ENCODE results near the gene SLC16A8.

The SLC16A8 gene

DNA sequence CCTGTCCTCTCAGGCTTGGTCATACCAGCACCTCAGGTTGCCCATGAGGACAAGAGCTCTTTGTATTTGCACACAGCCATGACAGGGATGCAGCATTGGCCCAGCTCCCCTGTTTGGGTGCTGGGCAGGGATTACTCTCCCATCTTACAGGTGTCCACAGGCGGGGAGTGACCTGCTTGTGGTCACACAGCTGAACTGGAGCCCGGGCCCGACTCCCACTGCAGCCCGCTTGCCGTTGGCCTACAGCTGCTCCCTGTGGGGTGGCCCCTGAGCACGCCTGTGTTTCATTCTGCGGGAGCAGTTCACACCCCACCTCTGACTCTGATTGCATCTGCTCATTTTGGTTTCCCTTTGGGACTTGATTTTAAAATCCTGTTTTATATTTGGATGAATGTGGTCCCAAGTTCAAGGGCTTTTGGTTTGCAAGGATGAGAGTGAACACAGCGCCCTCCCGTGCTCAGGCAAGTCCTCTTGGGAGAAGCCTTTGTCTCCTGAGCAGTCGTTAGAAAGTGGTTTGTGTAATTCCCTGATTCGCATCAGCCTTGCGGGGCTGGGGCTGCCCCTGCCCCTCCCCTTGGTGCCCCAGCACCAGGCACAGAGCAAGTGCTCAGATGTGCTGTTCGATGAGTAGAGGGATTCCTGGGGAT lies 17.5 kb downstream of the SLC16A8 start:
- no peaks in the 10 kb centered on the region for H3K27me3 ChIP-seq (ENCODE audit: insufficient read depth, low read length)
- peaks cover 56% of the 10 kb centered on the region for H3K36me3 ChIP-seq (ENCODE audit: insufficient read depth, low read depth, low read length)
- H3K4me3 ChIP-seq (ENCODE audit: low read length), result no peak overlapping the region
- no peak overlapping the region for H3K27ac ChIP-seq (ENCODE audit: low read length)
- no peaks in the 10 kb centered on the region for H3K9me3 ChIP-seq (ENCODE audit: insufficient read depth, low read depth, low read length)
- H3K4me1 ChIP-seq (ENCODE audit: insufficient read depth, low read length), result no peaks in the 10 kb centered on the region
- no peak overlapping the region for H3K9ac ChIP-seq (ENCODE audit: low read depth, low read length)

DNA sequence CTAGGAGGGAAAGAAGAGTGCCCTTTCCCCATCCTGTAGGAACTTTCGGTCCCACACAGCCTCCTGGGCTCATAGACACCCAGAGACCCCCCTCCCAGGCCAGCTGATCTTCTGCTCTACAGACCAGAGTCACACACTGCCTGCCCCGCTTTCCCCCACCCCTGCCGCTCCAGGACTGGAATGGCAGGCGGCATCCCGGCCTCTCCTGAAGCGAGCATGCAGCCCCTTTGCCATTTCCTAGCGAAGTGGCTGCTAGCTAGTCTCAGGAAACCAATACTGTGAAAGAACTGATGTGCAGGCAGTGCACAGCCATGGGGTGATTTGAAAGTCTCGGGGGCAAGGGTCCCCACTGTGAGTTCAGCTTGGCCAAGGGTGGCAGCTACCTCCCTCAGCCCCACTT lies 18.4 kb downstream of the SLC16A8 start:
- H3K27ac ChIP-seq (ENCODE audit: low read length), result no peak overlapping the region
- no peaks in the 10 kb centered on the region for H3K9me3 ChIP-seq (ENCODE audit: insufficient read depth, low read depth, low read length)
- H3K4me3 ChIP-seq (ENCODE audit: low read length), result no peak overlapping the region
- H3K4me1 ChIP-seq (ENCODE audit: insufficient read depth, low read length), result no peaks in the 10 kb centered on the region
- no peak overlapping the region for H3K9ac ChIP-seq (ENCODE audit: low read depth, low read length)
- H3K36me3 ChIP-seq (ENCODE audit: insufficient read depth, low read depth, low read length), result peaks cover 53% of the 10 kb centered on the region
- no peaks in the 10 kb centered on the region for H3K27me3 ChIP-seq (ENCODE audit: insufficient read depth, low read length)

DNA sequence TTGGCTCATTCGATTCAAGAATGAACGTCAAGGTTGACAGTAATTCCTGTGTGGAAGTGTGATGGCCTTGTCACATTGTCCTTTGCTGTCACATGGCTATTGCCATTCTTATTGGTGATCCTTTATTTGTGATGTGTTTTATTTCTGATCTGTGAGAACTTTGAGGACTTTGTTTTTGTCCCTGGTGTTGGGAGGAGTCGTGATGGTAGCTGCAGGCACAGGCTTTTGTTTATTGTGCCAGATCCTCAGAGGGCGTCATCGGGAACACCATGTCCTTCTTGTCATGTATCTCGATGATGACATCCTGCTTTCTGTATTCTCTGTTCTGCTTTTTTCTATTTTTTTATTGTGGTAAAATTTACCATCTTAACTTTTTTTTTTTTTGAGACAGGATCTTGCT lies 21.2 kb downstream of the SLC16A8 start:
- Histone ChIP-seq H3K9ac (ENCODE audit: low read depth, low read length) (no peak overlapping the region), H3K27ac (ENCODE audit: low read length) (no peak overlapping the region), H3K9me3 (ENCODE audit: insufficient read depth, low read depth, low read length) (no peaks in the 10 kb centered on the region), H3K4me3 (ENCODE audit: low read length) (no peak overlapping the region), H3K27me3 (ENCODE audit: insufficient read depth, low read length) (no peaks in the 10 kb centered on the region), H3K36me3 (ENCODE audit: insufficient read depth, low read depth, low read length) (peaks cover 56% of the 10 kb centered on the region), H3K4me1 (ENCODE audit: insufficient read depth, low read length) (0 out of 2 replicates have a peak, but pooled peaks cover 2% of the 10 kb centered on the region)

DNA sequence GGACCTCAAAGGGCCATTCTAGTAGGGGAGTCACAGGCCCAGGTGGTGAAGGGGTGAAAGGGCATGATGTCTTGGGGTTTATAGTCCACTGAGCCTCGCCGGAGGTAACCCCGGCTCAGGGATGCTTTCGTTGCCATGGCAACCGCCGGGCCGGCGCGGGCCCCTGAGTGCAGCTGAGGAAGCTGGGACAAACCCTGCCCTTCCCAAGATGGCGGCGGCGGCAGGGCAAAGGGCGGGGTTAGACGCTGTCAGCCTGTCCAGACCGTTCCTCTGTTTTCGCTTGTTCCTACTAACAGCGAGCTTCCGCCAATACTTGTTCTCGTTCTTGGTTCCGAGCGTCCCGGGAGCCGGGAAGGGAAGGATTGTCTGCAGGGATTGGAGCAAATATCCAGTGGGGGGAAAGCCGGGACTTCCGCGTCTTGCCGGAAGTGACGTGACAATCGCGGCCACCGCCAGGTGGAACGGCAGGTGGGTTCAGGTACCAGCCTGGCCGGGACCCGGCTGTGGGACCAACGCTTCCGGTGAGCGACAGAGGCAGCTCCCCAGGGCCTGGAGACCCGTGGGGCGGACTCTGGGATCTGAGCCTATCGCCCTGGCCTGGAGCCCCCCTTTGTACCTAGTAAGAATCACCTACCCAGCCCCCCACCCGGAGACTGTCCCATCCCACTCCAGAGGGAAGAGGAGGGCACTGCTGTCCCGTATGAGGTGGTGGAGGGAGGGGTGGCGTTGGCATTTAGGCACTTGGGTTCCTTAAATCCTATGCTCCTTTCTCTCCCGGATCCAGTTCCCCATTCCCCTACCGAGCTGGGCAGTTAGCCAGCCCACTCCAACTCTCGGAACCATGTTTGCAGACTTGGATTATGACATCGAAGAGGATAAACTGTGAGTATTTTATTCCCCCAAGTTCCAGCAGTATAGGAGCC lies 26.8 kb downstream of the SLC16A8 start, which contains the start of gene PICK1:
PICK1 (plus strand) TSS at position 436 of the 923 bp plus-strand sequence; CDS start at position 842, 406 bp downstream.
- Histone ChIP-seq H3K9ac (ENCODE audit: low read depth, low read length) (peak within 1 kb of the TSS; percentile 83), H3K27me3 (ENCODE audit: insufficient read depth, low read length) (0 out of 2 replicates have a peak, but pooled peaks cover 4% of the 10 kb centered on the region), H3K4me3 (ENCODE audit: low read length) (peak within 1 kb of the TSS; percentile 83), H3K9me3 (ENCODE audit: insufficient read depth, low read depth, low read length) (no peaks in the 10 kb centered on the region), H3K27ac (ENCODE audit: low read length) (peak within 1 kb of the TSS; percentile 90), H3K4me1 (ENCODE audit: insufficient read depth, low read length) (0 out of 2 replicates have a peak, but pooled peaks cover 2% of the 10 kb centered on the region), H3K36me3 (ENCODE audit: insufficient read depth, low read depth, low read length) (peaks cover 22% of the 10 kb centered on the region)

DNA sequence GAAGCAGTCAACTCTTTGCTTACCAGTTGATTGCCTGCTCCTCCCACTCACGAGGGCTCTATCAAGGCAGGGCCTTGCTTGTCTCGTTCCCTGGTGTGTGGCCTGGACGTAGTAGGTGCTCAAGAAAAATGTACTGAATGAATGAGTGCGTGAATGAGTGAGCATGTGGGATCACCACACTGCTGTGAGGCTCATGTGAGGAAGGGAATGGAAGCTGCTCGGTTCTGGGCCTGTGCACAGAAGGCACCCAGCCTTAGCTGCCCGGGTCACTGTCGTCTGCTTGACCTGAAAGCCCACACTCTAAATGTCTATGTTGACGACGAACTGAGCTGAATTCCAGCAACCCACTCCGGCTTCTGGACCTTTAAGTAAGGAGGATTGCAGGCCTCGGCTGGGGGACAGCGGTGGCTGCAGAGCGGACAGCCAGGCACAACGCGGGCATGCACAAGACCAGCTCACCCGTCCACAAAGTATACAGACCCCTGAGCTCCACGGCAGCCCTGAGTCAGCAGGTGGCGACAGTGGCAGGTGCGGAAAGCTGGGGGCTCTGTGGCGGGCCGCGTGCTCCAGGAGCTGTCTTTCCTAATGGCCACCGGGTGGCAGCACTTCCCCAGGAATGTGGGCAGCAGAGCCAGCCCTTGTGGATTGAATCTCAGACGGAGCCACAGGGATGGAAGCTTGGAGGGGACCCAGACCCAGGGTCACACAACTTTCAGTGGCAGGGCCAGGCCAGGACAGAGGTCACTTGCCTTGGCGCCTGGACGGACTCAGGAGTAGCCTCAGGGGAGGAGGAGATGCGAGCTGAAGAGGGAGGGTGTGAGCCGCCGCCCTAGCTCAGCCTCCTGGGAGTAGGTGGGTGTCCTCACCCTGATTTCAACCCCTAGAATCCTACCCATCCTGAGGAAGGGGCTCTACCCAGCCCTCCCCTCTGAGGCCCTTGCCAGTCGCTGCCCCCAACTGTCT lies 31.8 kb downstream of the SLC16A8 start:
- Histone ChIP-seq H3K36me3 (ENCODE audit: insufficient read depth, low read depth, low read length) (no peaks in the 10 kb centered on the region), H3K9me3 (ENCODE audit: insufficient read depth, low read depth, low read length) (no peaks in the 10 kb centered on the region), H3K4me3 (ENCODE audit: low read length) (no peak overlapping the region), H3K27ac (ENCODE audit: low read length) (no peak overlapping the region), H3K27me3 (ENCODE audit: insufficient read depth, low read length) (0 out of 2 replicates have a peak, but pooled peaks cover 4% of the 10 kb centered on the region), H3K9ac (ENCODE audit: low read depth, low read length) (no peak overlapping the region), H3K4me1 (ENCODE audit: insufficient read depth, low read length) (no peaks in the 10 kb centered on the region)

DNA sequence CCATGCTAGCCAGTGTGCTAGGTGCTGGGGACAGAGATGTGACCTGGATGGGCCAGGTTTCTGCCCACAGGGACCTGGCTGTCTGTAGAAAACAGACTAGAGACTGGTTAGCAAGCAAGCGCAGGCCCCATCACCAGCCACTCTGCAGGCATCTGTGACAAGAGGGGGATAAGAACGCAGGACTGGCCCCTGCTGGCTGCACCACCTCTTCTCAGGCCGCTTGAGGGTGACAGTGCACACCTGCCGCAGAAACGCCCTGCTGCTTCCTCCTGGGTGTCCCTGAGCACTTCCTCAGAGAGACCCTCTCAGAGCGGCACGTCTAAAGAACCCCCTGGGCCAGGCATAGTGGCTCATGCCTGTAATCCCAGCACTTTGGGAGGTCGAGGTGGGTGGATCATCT lies 32.7 kb downstream of the SLC16A8 start:
- Histone ChIP-seq H3K4me3 (ENCODE audit: low read length) (no peak overlapping the region), H3K9me3 (ENCODE audit: insufficient read depth, low read depth, low read length) (no peaks in the 10 kb centered on the region), H3K9ac (ENCODE audit: low read depth, low read length) (no peak overlapping the region), H3K27ac (ENCODE audit: low read length) (no peak overlapping the region), H3K4me1 (ENCODE audit: insufficient read depth, low read length) (no peaks in the 10 kb centered on the region), H3K36me3 (ENCODE audit: insufficient read depth, low read depth, low read length) (no peaks in the 10 kb centered on the region), H3K27me3 (ENCODE audit: insufficient read depth, low read length) (0 out of 2 replicates have a peak, but pooled peaks cover 4% of the 10 kb centered on the region)

DNA sequence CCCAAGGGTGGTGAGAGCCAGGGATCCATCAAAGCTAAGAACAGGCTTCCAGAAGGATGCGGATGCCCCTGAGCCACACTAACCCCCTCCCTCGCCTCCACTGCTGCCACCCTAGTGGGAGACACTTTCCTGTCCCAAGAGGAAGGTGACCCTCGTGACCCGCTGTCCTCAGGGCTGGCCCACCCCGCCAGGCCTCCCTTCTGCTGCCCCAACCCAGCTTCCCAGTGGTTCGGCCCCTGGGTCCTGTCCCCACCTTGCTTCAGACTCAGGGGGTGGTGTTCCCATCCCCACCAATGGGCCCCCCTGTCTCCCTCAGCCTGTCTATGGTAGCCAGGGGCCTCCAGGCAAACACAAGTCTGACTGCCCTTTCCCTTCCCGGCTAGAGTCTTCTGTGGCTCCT lies 33.3 kb downstream of the SLC16A8 start:
- Histone ChIP-seq H3K9me3 (ENCODE audit: insufficient read depth, low read depth, low read length) (no peaks in the 10 kb centered on the region), H3K4me1 (ENCODE audit: insufficient read depth, low read length) (no peaks in the 10 kb centered on the region), H3K27me3 (ENCODE audit: insufficient read depth, low read length) (0 out of 2 replicates have a peak, but pooled peaks cover 4% of the 10 kb centered on the region), H3K4me3 (ENCODE audit: low read length) (no peak overlapping the region), H3K36me3 (ENCODE audit: insufficient read depth, low read depth, low read length) (no peaks in the 10 kb centered on the region), H3K27ac (ENCODE audit: low read length) (no peak overlapping the region), H3K9ac (ENCODE audit: low read depth, low read length) (no peak overlapping the region)

DNA sequence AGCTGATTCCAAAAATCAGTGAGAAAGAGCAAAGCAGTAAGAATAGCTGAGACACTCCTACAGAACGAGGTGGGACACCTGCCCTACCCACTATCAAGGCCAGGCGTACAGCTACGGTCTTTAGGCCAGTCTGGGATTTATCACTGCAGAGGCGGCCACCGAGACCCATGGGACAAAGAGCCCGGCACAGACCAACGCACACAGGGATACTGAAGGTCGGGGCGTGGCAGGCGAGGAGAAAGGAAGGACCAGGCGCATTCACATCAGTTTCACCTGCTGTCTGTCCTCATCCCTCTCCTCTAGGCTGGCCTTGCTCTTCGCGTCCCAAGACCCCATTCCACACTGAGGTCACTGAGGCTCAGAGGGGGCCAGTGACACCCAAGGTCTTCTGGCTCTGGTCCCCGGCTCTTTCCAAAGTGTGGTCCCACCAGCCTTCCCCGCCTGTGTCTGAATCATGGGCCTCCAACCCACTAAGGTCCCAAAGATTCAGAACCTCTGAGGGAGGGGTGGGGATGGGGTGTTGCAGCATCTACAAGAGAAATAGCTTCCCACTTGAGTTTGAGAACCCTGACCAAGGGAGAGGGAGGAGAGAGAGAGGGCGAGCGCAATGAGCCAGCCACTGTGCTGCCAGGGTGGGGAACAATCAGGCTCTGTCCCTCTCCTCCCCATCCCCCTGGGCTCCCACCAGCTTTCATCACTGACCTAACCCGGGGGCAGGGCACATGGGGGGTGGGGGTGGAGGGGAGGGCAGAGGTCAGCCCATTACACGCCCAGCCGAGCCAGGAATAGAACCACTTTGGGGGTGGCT lies 34.0 kb downstream of the SLC16A8 start:
- H3K36me3 ChIP-seq (ENCODE audit: insufficient read depth, low read depth, low read length), result no peaks in the 10 kb centered on the region
- no peak overlapping the region for H3K27ac ChIP-seq (ENCODE audit: low read length)
- H3K9me3 ChIP-seq (ENCODE audit: insufficient read depth, low read depth, low read length), result no peaks in the 10 kb centered on the region
- no peak overlapping the region for H3K4me3 ChIP-seq (ENCODE audit: low read length)
- H3K4me1 ChIP-seq (ENCODE audit: insufficient read depth, low read length), result no peaks in the 10 kb centered on the region
- H3K27me3 ChIP-seq (ENCODE audit: insufficient read depth, low read length), result 0 out of 2 replicates have a peak, but pooled peaks cover 4% of the 10 kb centered on the region
- H3K9ac ChIP-seq (ENCODE audit: low read depth, low read length), result no peak overlapping the region

DNA sequence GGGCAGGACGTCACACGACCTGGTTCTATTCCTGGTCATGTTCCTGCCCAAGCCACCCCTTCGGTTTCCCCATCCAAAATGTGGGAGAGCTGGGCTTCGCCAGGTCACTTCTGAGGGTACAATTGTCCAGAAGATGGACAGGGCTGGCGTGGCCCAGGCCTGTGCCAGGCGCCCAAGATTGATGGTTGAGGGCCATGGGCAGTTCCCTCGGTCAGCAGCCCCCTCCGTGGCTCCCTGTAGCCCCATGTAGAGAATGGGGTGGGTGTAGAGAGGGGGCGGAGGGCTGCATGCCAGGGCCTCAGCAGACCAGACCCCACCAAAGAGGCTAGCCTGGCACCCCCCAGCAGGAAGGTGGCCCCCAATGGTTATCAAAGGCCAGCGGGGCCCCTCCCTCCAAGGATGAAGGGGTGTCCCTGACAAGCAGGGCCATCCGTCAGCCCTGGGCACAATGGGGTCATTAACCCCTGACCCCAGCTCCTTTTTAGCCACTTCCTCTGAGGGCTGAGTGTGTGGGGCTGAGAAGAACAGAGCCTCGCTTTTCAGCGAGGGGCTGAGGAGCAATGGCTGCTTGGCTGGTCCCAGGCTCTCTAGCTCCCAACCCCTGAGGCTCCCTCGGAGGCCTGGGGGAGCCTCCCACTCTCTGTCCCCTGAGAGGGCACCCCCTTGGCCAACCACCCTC lies 37.8 kb downstream of the SLC16A8 start:
- H3K4me1 ChIP-seq (ENCODE audit: insufficient read depth, low read length), result no peaks in the 10 kb centered on the region
- H3K9ac ChIP-seq (ENCODE audit: low read depth, low read length), result no peak overlapping the region
- H3K36me3 ChIP-seq (ENCODE audit: insufficient read depth, low read depth, low read length), result no peaks in the 10 kb centered on the region
- H3K4me3 ChIP-seq (ENCODE audit: low read length), result no peak overlapping the region
- H3K9me3 ChIP-seq (ENCODE audit: insufficient read depth, low read depth, low read length), result no peaks in the 10 kb centered on the region
- no peak overlapping the region for H3K27ac ChIP-seq (ENCODE audit: low read length)
- no peaks in the 10 kb centered on the region for H3K27me3 ChIP-seq (ENCODE audit: insufficient read depth, low read length)

Measured in iPS-20b (cell line).